WTC11 (cell line): Measurements from ENCODE around the gene MFAP1. TPM values are rescaled to one million over a fixed set of nuclear protein-coding genes. Genes with fewer than 3 reads are reported as not detected.

Experiments used
- ATAC-seq: fragments of 200-7000 bp; cut with Tn5 transposase; 2 replicates; pipeline ENCODE4 v1.10.0; 2021; ENCODE audit warnings: mild to moderate bottlenecking, moderate library complexity
- CTCF ChIA-PET: fragments of 300-600 bp; sonication (Branson Sonifier 250); formaldehyde crosslinking; loops from one replicate; lab custom pipeline; 2021; ENCODE audit warnings: antibody characterized with exemption; lab: Charles Lee
- POLR2A ChIA-PET: fragments of 350-600 bp; sonication (Branson Sonifier 250); formaldehyde crosslinking; loops from one replicate; lab custom pipeline; 2021; ENCODE audit warnings: antibody characterized with exemption; lab: Charles Lee
- DNase-seq: peaks from one replicate; pipeline ENCODE4 v3.0.0; 2021; ENCODE audit warnings: low spot score
- H3K27ac Mint-ChIP-seq: 2 replicates; pipeline ENCODE4 v1.8.0; 2021; ENCODE audit warnings: mixed read lengths
- H3K27me3 Mint-ChIP-seq: 2 replicates; pipeline ENCODE4 v1.8.0; 2021; ENCODE audit warnings: low read depth, mild to moderate bottlenecking, moderate library complexity, mixed read lengths
- H3K36me3 Mint-ChIP-seq: 2 replicates; pipeline ENCODE4 v1.8.0; 2021; ENCODE audit warnings: mixed read lengths
- H3K4me1 Mint-ChIP-seq: 2 replicates; pipeline ENCODE4 v1.8.0; 2022; ENCODE audit warnings: mixed read lengths
- H3K4me3 Mint-ChIP-seq: 2 replicates; pipeline ENCODE4 v1.8.0; 2021; ENCODE audit warnings: mild to moderate bottlenecking, moderate library complexity, mixed read lengths
- H3K9me3 Mint-ChIP-seq: 2 replicates; pipeline ENCODE4 v1.8.0; 2021; ENCODE audit warnings: mixed read lengths
- CTCF ChIP-seq: fragments of 200-600 bp; IDR thresholded peaks from 2 replicates; pipeline ENCODE4 v1.8.0; 2022; ENCODE audit warnings: antibody characterized with exemption
- ELF4 ChIP-seq: sonication (generic); formaldehyde crosslinking; IDR thresholded peaks from 2 replicates; pipeline ENCODE4 v1.8.1; 2022; ENCODE audit warnings: low read depth, mild to moderate bottlenecking, moderate library complexity, missing genetic modification reagents
- KAT7 ChIP-seq: sonication (generic); formaldehyde crosslinking; IDR thresholded peaks from 2 replicates; pipeline ENCODE4 v1.8.1; 2023; ENCODE audit warnings: missing genetic modification reagents, mild to moderate bottlenecking, borderline replicate concordance
- MXD4 ChIP-seq: fragments of 250-450 bp; sonication (Bioruptor Pico); IDR thresholded peaks from 2 replicates; pipeline ENCODE4 v1.8.0; 2021; ENCODE audit warnings: mild to moderate bottlenecking, moderate library complexity, borderline replicate concordance
- TEAD4 ChIP-seq: sonication (generic); formaldehyde crosslinking; IDR thresholded peaks from 2 replicates; pipeline ENCODE4 v1.8.0; 2022; ENCODE audit warnings: mild to moderate bottlenecking, missing genetic modification reagents
- TP53 ChIP-seq: sonication (generic); formaldehyde crosslinking; IDR thresholded peaks from 2 replicates; pipeline ENCODE4 v1.8.1; 2023; ENCODE audit warnings: mild to moderate bottlenecking, missing genetic modification reagents
- USF2 ChIP-seq: sonication (generic); formaldehyde crosslinking; IDR thresholded peaks from 2 replicates; pipeline ENCODE4 v1.8.1; 2023; ENCODE audit warnings: mild to moderate bottlenecking, missing genetic modification reagents, moderate library complexity
- ZNF138 ChIP-seq: sonication (generic); formaldehyde crosslinking; conservative IDR thresholded peaks from 2 replicates; pipeline ENCODE4 v1.8.1; 2022; ENCODE audit warnings: mild to moderate bottlenecking, moderate library complexity, missing genetic modification reagents
- total RNA-seq: library from RNA; stranded (reverse); gene quantifications from 3 replicates; pipeline ENCODE4 v1.2.3, GENCODE V29; 2021
- TF ChIP-seq, protein P1 (sequence below): sonication (generic); formaldehyde crosslinking; IDR thresholded peaks from 2 replicates; pipeline ENCODE4 v1.8.0; 2022; ENCODE audit warnings: mild to moderate bottlenecking, missing genetic modification reagents
- TF ChIP-seq, protein P2 (sequence below): sonication (generic); formaldehyde crosslinking; IDR thresholded peaks from 2 replicates; pipeline ENCODE4 v1.8.0; 2022; ENCODE audit warnings: mild to moderate bottlenecking, missing genetic modification reagents
- TF ChIP-seq, protein P3 (sequence below): sonication (generic); formaldehyde crosslinking; IDR thresholded peaks from 2 replicates; pipeline ENCODE4 v1.8.0; 2023; ENCODE audit warnings: missing genetic modification reagents, mild to moderate bottlenecking, borderline replicate concordance
- TF ChIP-seq, protein P4 (sequence below): sonication (generic); formaldehyde crosslinking; IDR thresholded peaks from 2 replicates; pipeline ENCODE4 v1.8.1; 2023; ENCODE audit warnings: mild to moderate bottlenecking, moderate library complexity, missing genetic modification reagents
- TF ChIP-seq, protein P5 (sequence below): sonication (generic); formaldehyde crosslinking; IDR thresholded peaks from 2 replicates; pipeline ENCODE4 v1.8.0; 2023; ENCODE audit warnings: mild to moderate bottlenecking, missing genetic modification reagents

Gene MFAP1
- total RNA-seq, 1 experiment from 2014 or later, result 32.4 TPM

DNA sequence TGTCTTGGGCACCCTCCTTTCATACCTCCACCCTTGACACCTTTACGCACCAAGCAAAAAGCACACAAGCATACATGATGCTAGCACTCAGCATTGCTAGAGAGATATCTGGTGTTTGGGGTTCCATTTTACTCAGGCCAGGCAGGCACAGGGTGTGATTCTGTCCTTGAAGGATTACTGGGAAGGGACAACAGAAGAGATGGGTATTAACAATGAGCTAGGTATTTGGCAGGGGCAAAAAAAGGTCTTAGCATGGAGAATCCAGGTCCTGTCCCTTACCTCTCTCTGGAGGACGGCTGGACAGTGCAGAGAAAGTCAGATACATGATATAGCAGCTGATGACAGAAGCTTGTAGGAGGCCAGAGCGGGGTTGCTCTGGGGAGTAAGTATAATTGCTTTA, 27.9 kb downstream of the MFAP1 start:
- Mint-ChIP-seq H3K36me3 (peaks cover 63% of the 10 kb centered on the region), H3K9me3 (no peaks in the 10 kb centered on the region), H3K27me3 (no peaks in the 10 kb centered on the region), H3K4me1 (peaks cover 61% of the 10 kb centered on the region), H3K27ac (peak overlapping the region; percentile 18; the same call in 1 of the 2 replicates), H3K4me3 (no peak overlapping the region)
- DNase-seq (no peak), ATAC-seq (no peak)
- TF ChIP-seq TEAD4 (CRISPR knock-in tag) (no peak), ELF4 (CRISPR knock-in tag) (no peak), MXD4 (CRISPR knock-in tag) (no peak)
- TF ChIP-seq, protein P1, sequence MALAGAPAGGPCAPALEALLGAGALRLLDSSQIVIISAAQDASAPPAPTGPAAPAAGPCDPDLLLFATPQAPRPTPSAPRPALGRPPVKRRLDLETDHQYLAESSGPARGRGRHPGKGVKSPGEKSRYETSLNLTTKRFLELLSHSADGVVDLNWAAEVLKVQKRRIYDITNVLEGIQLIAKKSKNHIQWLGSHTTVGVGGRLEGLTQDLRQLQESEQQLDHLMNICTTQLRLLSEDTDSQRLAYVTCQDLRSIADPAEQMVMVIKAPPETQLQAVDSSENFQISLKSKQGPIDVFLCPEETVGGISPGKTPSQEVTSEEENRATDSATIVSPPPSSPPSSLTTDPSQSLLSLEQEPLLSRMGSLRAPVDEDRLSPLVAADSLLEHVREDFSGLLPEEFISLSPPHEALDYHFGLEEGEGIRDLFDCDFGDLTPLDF (CRISPR knock-in tag), result no peak
- TF ChIP-seq, protein P2, sequence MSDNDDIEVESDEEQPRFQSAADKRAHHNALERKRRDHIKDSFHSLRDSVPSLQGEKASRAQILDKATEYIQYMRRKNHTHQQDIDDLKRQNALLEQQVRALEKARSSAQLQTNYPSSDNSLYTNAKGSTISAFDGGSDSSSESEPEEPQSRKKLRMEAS (CRISPR knock-in tag), result no peak
- POLR2A ChIA-PET, result interaction anchor here (0.6 to 2.6 kb wide), 3 partner anchors 11 to 23 kb away, joined by 3 to 8 read pairs (median 3); partner anchors contain the start of gene ELL3
- CTCF ChIA-PET, result interaction anchor here (0.6 to 11.1 kb wide), 2 partner anchors 21 to 739 kb away, joined by 3 to 75 read pairs; partner anchors contain the start of gene ELL3

DNA sequence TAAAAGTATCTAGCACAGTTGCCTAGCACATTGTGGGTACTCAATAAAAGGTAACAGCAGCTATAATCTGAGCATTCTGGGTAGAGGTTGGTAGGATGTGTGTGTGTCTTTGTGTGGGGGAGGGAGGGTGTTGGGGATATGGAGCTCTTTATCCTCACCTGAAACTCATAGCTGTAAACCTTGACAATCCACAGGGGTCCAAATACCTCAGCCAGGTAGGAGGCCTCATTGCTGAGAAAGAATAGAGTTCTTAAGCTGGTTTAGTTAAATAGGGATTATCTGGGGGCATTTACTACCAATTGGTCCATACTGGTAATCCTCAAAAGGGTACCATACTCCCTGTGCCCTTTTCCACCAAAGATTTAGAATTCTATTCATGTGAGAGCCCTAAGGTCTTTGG, 28.5 kb downstream of the MFAP1 start:
- H3K4me1 Mint-ChIP-seq, result peaks cover 57% of the 10 kb centered on the region
- TF ChIP-seq KAT7 (CRISPR knock-in tag), result no peak
- TF ChIP-seq, protein P3, sequence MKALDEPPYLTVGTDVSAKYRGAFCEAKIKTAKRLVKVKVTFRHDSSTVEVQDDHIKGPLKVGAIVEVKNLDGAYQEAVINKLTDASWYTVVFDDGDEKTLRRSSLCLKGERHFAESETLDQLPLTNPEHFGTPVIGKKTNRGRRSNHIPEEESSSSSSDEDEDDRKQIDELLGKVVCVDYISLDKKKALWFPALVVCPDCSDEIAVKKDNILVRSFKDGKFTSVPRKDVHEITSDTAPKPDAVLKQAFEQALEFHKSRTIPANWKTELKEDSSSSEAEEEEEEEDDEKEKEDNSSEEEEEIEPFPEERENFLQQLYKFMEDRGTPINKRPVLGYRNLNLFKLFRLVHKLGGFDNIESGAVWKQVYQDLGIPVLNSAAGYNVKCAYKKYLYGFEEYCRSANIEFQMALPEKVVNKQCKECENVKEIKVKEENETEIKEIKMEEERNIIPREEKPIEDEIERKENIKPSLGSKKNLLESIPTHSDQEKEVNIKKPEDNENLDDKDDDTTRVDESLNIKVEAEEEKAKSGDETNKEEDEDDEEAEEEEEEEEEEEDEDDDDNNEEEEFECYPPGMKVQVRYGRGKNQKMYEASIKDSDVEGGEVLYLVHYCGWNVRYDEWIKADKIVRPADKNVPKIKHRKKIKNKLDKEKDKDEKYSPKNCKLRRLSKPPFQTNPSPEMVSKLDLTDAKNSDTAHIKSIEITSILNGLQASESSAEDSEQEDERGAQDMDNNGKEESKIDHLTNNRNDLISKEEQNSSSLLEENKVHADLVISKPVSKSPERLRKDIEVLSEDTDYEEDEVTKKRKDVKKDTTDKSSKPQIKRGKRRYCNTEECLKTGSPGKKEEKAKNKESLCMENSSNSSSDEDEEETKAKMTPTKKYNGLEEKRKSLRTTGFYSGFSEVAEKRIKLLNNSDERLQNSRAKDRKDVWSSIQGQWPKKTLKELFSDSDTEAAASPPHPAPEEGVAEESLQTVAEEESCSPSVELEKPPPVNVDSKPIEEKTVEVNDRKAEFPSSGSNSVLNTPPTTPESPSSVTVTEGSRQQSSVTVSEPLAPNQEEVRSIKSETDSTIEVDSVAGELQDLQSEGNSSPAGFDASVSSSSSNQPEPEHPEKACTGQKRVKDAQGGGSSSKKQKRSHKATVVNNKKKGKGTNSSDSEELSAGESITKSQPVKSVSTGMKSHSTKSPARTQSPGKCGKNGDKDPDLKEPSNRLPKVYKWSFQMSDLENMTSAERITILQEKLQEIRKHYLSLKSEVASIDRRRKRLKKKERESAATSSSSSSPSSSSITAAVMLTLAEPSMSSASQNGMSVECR, result no peak
- H3K27ac Mint-ChIP-seq, result peak overlapping the region; percentile 89
- H3K36me3 Mint-ChIP-seq, result peaks cover 59% of the 10 kb centered on the region
- ATAC-seq (no peak), DNase-seq (no peak)
- no peak overlapping the region; the same call in none of the 2 replicates for H3K4me3 Mint-ChIP-seq
- ChIA-PET POLR2A (interaction anchor here (2.6 kb wide), 1 partner anchor 20 kb away, joined by 8 read pairs; the partner anchor contains the start of gene ELL3), CTCF (interaction anchor here (0.6 to 11.1 kb wide), 2 partner anchors 20 to 739 kb away, joined by 3 to 75 read pairs; partner anchors contain the start of gene ELL3)
- no peaks in the 10 kb centered on the region for H3K27me3 Mint-ChIP-seq
- H3K9me3 Mint-ChIP-seq, result no peaks in the 10 kb centered on the region

GRCh38 chr15:43795197-43795596, 29.3 kb downstream of the MFAP1 start:
- Mint-ChIP-seq H3K9me3 (no peaks in the 10 kb centered on the region), H3K4me3 (no peak overlapping the region; the same call in 1 of the 2 replicates), H3K4me1 (peaks cover 56% of the 10 kb centered on the region), H3K27me3 (no peaks in the 10 kb centered on the region), H3K36me3 (peaks cover 56% of the 10 kb centered on the region), H3K27ac (peak overlapping the region; percentile 89; the same call in 1 of the 2 replicates)
- POLR2A ChIA-PET, result interaction anchor here (1.0 to 2.6 kb wide), 3 partner anchors 19 to 29 kb away, joined by 3 to 8 read pairs (median 6); partner anchors contain the start of genes ELL3 and MFAP1
- CTCF ChIA-PET, result interaction anchor here (11.1 kb wide), 1 partner anchor 19 kb away, joined by 75 read pairs; the partner anchor contains the start of gene ELL3
- DNase-seq, result no peak
- ATAC-seq, result no peak
- TF ChIP-seq CTCF (no peak), TP53 (no peak), USF2 (no peak), ZNF138 (CRISPR knock-in tag) (no peak)
- TF ChIP-seq, protein P4, sequence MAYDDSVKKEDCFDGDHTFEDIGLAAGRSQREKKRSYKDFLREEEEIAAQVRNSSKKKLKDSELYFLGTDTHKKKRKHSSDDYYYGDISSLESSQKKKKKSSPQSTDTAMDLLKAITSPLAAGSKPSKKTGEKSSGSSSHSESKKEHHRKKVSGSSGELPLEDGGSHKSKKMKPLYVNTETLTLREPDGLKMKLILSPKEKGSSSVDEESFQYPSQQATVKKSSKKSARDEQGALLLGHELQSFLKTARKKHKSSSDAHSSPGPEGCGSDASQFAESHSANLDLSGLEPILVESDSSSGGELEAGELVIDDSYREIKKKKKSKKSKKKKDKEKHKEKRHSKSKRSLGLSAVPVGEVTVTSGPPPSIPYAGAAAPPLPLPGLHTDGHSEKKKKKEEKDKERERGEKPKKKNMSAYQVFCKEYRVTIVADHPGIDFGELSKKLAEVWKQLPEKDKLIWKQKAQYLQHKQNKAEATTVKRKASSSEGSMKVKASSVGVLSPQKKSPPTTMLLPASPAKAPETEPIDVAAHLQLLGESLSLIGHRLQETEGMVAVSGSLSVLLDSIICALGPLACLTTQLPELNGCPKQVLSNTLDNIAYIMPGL (CRISPR knock-in tag), result no peak
- TF ChIP-seq, protein P5, sequence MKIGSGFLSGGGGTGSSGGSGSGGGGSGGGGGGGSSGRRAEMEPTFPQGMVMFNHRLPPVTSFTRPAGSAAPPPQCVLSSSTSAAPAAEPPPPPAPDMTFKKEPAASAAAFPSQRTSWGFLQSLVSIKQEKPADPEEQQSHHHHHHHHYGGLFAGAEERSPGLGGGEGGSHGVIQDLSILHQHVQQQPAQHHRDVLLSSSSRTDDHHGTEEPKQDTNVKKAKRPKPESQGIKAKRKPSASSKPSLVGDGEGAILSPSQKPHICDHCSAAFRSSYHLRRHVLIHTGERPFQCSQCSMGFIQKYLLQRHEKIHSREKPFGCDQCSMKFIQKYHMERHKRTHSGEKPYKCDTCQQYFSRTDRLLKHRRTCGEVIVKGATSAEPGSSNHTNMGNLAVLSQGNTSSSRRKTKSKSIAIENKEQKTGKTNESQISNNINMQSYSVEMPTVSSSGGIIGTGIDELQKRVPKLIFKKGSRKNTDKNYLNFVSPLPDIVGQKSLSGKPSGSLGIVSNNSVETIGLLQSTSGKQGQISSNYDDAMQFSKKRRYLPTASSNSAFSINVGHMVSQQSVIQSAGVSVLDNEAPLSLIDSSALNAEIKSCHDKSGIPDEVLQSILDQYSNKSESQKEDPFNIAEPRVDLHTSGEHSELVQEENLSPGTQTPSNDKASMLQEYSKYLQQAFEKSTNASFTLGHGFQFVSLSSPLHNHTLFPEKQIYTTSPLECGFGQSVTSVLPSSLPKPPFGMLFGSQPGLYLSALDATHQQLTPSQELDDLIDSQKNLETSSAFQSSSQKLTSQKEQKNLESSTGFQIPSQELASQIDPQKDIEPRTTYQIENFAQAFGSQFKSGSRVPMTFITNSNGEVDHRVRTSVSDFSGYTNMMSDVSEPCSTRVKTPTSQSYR (CRISPR knock-in tag), result no peak
